Activated gamma-delta T cell treated with anti-CD3 and anti-CD28 coated beads, Interleukin-2, amount 50 U/mL, for 16 hours (primary cell): ENCODE data around the gene SHC2.
"Not testable (repeated sequence)": the region's sequence is repeated elsewhere in the genome, so short reads cannot be mapped to it uniquely, and the experiment has no call there.

Experiments used
- DNase-seq: peaks from one replicate; pipeline ENCODE4 v3.0.0-alpha.2; 2020; ENCODE audit warnings: low read depth

SHC2 gene

GRCh38 chr19:468587-469256 lies 7.9 kb upstream of the SHC2 start:
- no peak for DNase-seq

GRCh38 chr19:467554-467953 lies 6.7 kb upstream of the SHC2 start:
- no peak for DNase-seq

GRCh38 chr19:465056-465816 lies 4.4 kb upstream of the SHC2 start:
- no peak for DNase-seq

- no peak for DNase-seq
Observed at GRCh38 chr19:464208-464545, 3.3 kb upstream of the SHC2 start.

GRCh38 chr19:463483-464207 lies 2.8 kb upstream of the SHC2 start:
- no peak for DNase-seq

- DNase-seq = no peak
Observed at GRCh38 chr19:461721-462551, 1.1 kb upstream of the SHC2 start.

GRCh38 chr19:459724-460511 lies 915 bp downstream of the SHC2 start:
- DNase-seq = no peak

- no peak for DNase-seq
Observed at GRCh38 chr19:458091-459042, 2.5 kb downstream of the SHC2 start.

GRCh38 chr19:457636-458035 lies 3.2 kb downstream of the SHC2 start:
- DNase-seq = no peak

- no peak for DNase-seq
Observed at GRCh38 chr19:456547-457110, 4.2 kb downstream of the SHC2 start.

- DNase-seq = no peak
Observed at GRCh38 chr19:455851-456546, 4.8 kb downstream of the SHC2 start.

GRCh38 chr19:455031-455705 lies 5.7 kb downstream of the SHC2 start:
- no peak for DNase-seq

GRCh38 chr19:453606-454005 lies 7.2 kb downstream of the SHC2 start:
- DNase-seq = no peak

GRCh38 chr19:452829-453228 lies 8.0 kb downstream of the SHC2 start:
- DNase-seq = no peak

GRCh38 chr19:450912-451481 lies 9.8 kb downstream of the SHC2 start:
- not testable (repeated sequence) for DNase-seq

- no peak for DNase-seq
Observed at GRCh38 chr19:449916-450315, 10.9 kb downstream of the SHC2 start.

- no peak for DNase-seq
Observed at GRCh38 chr19:447816-448560, 12.8 kb downstream of the SHC2 start.

- no peak for DNase-seq
Observed at GRCh38 chr19:447064-447426, 13.8 kb downstream of the SHC2 start.
